Neural progenitor cell (in vitro differentiated cells): ENCODE measurements around the gene GTF3C2. TPM values are rescaled to one million over a fixed set of nuclear protein-coding genes. Genes with fewer than 3 reads are reported as not detected.

ENCODE experiments used
- DNase-seq: peaks from one replicate; pipeline ENCODE4 v3.0.0-alpha.2; 2016; ENCODE audit warnings: low spot score
- H2AFZ ChIP-seq: fragments of 200-600 bp; sonication (generic); replicated peaks from 2 replicates; pipeline ENCODE4 v1.6.1; 2016; ENCODE audit warnings: antibody characterized with exemption
- H3F3A ChIP-seq: fragments of 200-600 bp; sonication (generic); 2 replicates; pipeline ENCODE4 v1.6.1; 2016; ENCODE audit warnings: antibody characterized with exemption, low read depth
- H3K27ac ChIP-seq: fragments of 200-600 bp; sonication (generic); 2 replicates; pipeline ENCODE4 v1.5.1; 2016; ENCODE audit warnings: mild to moderate bottlenecking
- H3K27me3 ChIP-seq: fragments of 200-600 bp; sonication (generic); 2 replicates; pipeline ENCODE4 v1.6.1; 2016; ENCODE audit warnings: mild to moderate bottlenecking, moderate library complexity
- H3K36me3 ChIP-seq: fragments of 200-600 bp; sonication (generic); 2 replicates; pipeline ENCODE4 v1.5.1; 2016
- H3K4me1 ChIP-seq: fragments of 200-600 bp; sonication (generic); 2 replicates; pipeline ENCODE4 v1.6.1; 2016; ENCODE audit warnings: mixed run types
- H3K4me2 ChIP-seq: fragments of 200-600 bp; sonication (generic); 2 replicates; pipeline ENCODE4 v1.6.1; 2016
- H3K4me3 ChIP-seq: fragments of 200-600 bp; sonication (generic); 2 replicates; pipeline ENCODE4 v1.5.1; 2016
- H3K79me2 ChIP-seq: fragments of 200-600 bp; sonication (generic); 2 replicates; pipeline ENCODE4 v1.6.1; 2016; ENCODE audit warnings: low read depth
- H3K9ac ChIP-seq: fragments of 200-600 bp; sonication (generic); 2 replicates; pipeline ENCODE4 v1.6.1; 2016
- H3K9me3 ChIP-seq: fragments of 200-600 bp; sonication (generic); 2 replicates; pipeline ENCODE4 v1.5.1; 2016; ENCODE audit warnings: low read depth
- H4K20me1 ChIP-seq: fragments of 200-600 bp; sonication (generic); 2 replicates; pipeline ENCODE4 v1.6.1; 2016; ENCODE audit warnings: low read depth
- H3K27ac Mint-ChIP-seq: 3 replicates; pipeline ENCODE4 v1.8.0; 2021; ENCODE audit warnings: mixed read lengths
- H3K27me3 Mint-ChIP-seq: 2 replicates; pipeline ENCODE4 v1.8.0; 2022; ENCODE audit warnings: low read depth, mild to moderate bottlenecking, inconsistent platforms, moderate library complexity, mixed read lengths; ENCODE audit not compliant: insufficient read depth
- H3K36me3 Mint-ChIP-seq: 3 replicates; pipeline ENCODE4 v1.8.0; 2021; ENCODE audit warnings: mixed read lengths
- H3K4me1 Mint-ChIP-seq: 3 replicates; pipeline ENCODE4 v1.8.0; 2021; ENCODE audit warnings: mixed read lengths
- H3K4me3 Mint-ChIP-seq: 3 replicates; pipeline ENCODE4 v1.8.0; 2021; ENCODE audit warnings: mild to moderate bottlenecking, moderate library complexity, mixed read lengths
- H3K9me3 Mint-ChIP-seq: 3 replicates; pipeline ENCODE4 v1.8.0; 2020; ENCODE audit warnings: mixed read lengths
- EZH2 ChIP-seq: fragments of 200-600 bp; sonication (generic); IDR thresholded peaks from 2 replicates; pipeline ENCODE4 v1.6.1; 2017; ENCODE audit warnings: antibody characterized with exemption, mild to moderate bottlenecking, moderate library complexity
- EZH2phosphoT487 ChIP-seq: fragments of 200-600 bp; sonication (generic); IDR thresholded peaks from 2 replicates; pipeline ENCODE4 v1.6.1; 2017; ENCODE audit warnings: antibody characterized with exemption
- total RNA-seq: library from RNA; depleted of rRNA; stranded (reverse); fragments of >200 nt; gene quantifications from 2 replicates; pipeline ENCODE4 v1.2.3, GENCODE V29; 2015; ENCODE audit warnings: low replicate concordance
- TF ChIP-seq, protein P1 (sequence below): fragments of 200-600 bp; sonication (generic); IDR thresholded peaks from 2 replicates; pipeline ENCODE4 v1.5.1; 2017; ENCODE audit warnings: antibody characterized with exemption, mild to moderate bottlenecking

Gene GTF3C2
- total RNA-seq, 1 donor from 2014 or later = 57.3 TPM

DNA sequence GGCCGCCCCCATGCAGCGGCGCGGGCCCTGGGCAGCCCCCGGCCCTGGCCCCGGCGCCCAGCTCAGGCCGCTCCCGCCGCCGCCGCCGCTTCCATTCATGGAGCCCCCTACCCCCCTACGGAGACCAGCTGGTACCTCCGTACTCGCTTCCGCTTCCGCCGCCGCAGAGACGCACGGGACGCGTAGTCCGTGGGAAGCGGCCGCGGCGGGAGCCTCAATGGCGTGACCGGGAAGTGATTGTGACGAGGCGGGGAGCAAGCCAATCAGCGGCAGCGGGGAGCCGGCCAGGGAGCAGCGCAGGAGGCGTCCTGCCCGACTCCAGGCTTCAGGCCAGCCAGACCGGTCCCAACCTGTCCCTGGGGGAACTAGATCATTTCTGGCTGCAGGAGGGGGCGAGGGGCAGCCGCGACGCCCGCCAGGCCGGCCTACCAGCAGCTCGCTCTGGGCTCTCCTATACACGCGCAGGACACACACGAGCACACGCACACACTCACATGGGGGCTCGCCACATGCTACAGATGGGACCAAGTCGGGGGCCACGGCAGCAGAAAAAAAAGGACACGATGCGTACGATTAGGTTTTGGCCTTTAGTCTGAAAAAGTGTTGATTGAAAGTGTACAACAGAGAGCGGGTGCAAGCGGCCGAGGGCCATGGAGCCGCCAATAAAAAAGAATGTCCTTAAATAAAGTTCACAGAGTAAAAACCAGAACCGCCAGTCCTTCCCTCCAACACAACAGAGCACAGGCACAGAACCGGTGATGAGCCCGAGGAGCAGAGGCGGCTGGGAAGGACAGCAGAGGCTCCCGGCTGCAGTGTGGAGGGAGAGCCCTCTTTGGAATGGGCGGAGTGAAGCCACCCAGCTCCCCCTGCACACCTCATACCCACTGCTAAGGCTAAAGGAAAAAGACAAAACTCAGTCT lies 24.3 kb upstream of the GTF3C2 start, which contains the start of gene ZNF513:
Gene ZNF513 (minus strand): TSS at position 109 of the 920 bp plus-strand sequence. CDS start 208 bp downstream, outside the sequence.
- peaks cover 25% of the 10 kb centered on the region for H3K79me2 ChIP-seq
- H3K27me3 Mint-ChIP-seq = peaks cover 14% of the 10 kb centered on the region
- DNase-seq = peak; percentile 98
- peaks cover 30% of the 10 kb centered on the region for H3K36me3 Mint-ChIP-seq
- H3K27ac Mint-ChIP-seq = peak within 1 kb of the TSS; percentile 94
- H3K4me1 Mint-ChIP-seq = peaks cover 24% of the 10 kb centered on the region
- H3K36me3 ChIP-seq = no peaks in the 10 kb centered on the region
- H4K20me1 ChIP-seq = no peaks in the 10 kb centered on the region
- H3K9me3 ChIP-seq = no peaks in the 10 kb centered on the region
- no peaks in the 10 kb centered on the region for H3K9me3 Mint-ChIP-seq
- H3K27ac ChIP-seq = peak within 1 kb of the TSS; percentile 95
- no peak within 1 kb of the TSS for H2AFZ ChIP-seq
- TF ChIP-seq EZH2 = no peak
- TF ChIP-seq, protein P1, sequence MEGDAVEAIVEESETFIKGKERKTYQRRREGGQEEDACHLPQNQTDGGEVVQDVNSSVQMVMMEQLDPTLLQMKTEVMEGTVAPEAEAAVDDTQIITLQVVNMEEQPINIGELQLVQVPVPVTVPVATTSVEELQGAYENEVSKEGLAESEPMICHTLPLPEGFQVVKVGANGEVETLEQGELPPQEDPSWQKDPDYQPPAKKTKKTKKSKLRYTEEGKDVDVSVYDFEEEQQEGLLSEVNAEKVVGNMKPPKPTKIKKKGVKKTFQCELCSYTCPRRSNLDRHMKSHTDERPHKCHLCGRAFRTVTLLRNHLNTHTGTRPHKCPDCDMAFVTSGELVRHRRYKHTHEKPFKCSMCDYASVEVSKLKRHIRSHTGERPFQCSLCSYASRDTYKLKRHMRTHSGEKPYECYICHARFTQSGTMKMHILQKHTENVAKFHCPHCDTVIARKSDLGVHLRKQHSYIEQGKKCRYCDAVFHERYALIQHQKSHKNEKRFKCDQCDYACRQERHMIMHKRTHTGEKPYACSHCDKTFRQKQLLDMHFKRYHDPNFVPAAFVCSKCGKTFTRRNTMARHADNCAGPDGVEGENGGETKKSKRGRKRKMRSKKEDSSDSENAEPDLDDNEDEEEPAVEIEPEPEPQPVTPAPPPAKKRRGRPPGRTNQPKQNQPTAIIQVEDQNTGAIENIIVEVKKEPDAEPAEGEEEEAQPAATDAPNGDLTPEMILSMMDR = no peak
- no peaks in the 10 kb centered on the region for H3K27me3 ChIP-seq
- H3K4me3 ChIP-seq = peak within 1 kb of the TSS; percentile 61
- H3K4me1 ChIP-seq = peaks cover 8% of the 10 kb centered on the region
- peak within 1 kb of the TSS; percentile 84 for H3K4me2 ChIP-seq
- H3F3A ChIP-seq = peaks cover 47% of the 10 kb centered on the region
- H3K9ac ChIP-seq = peak within 1 kb of the TSS; percentile 47
- peak within 1 kb of the TSS; percentile 96 for H3K4me3 Mint-ChIP-seq

DNA sequence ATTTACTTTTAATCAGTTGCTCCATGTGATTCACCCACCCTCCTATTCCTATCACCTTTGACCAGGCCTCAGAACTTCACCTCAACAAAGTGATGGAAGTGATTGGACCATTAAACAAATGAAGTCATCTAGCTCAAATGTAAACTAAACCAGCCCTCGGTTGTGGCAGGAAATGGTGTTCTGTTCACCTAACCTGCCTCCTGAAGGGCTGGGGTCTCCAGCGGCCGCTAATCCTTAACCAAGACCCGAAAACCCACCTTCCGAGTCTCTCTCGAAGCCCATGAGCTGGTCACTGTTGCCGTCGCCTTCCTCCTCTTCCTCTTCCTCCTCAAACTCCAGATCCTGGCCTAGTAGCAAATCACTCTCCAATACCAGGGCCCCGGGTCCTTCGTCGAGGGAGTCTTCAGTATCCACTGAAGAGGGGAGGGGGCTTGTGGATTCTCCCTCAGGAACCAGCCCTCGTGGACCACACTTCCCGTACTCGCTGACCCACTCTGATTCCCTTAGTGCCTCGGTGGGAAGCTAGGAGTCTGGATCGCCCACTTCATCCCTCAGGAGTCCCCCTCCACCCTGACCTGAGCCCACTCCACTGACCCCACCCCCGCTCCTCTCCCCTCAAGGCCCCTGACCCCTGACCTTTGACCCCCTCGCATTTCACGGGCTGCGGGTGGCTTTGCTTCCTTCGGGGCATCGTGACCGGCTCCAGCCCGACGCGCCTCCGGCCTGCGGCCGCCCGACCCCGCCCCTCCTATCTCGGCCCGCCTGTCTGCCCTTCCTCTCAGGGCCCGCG lies 23.5 kb upstream of the GTF3C2 start:
- Histone ChIP-seq H3K79me2 (peaks cover 23% of the 10 kb centered on the region), H3K36me3 (no peaks in the 10 kb centered on the region), H3K4me1 (peaks cover 8% of the 10 kb centered on the region), H3K9ac (peak overlapping the region; percentile 47), H4K20me1 (no peaks in the 10 kb centered on the region), H3K4me3 (peak overlapping the region; percentile 61), H3K4me2 (peak overlapping the region; percentile 84), H3K27me3 (no peaks in the 10 kb centered on the region), H3K27ac (peak overlapping the region; percentile 95), H3F3A (peaks cover 47% of the 10 kb centered on the region), H2AFZ (no peak overlapping the region), H3K9me3 (no peaks in the 10 kb centered on the region)
- Mint-ChIP-seq H3K4me3 (peak overlapping the region; percentile 96), H3K36me3 (peaks cover 26% of the 10 kb centered on the region), H3K4me1 (peaks cover 24% of the 10 kb centered on the region), H3K9me3 (no peaks in the 10 kb centered on the region), H3K27ac (peak overlapping the region; percentile 94), H3K27me3 (peaks cover 14% of the 10 kb centered on the region)
- TF ChIP-seq, protein P1 = no peak
- no peak for TF ChIP-seq EZH2
- no peak for TF ChIP-seq EZH2phosphoT487
- DNase-seq = no peak

DNA sequence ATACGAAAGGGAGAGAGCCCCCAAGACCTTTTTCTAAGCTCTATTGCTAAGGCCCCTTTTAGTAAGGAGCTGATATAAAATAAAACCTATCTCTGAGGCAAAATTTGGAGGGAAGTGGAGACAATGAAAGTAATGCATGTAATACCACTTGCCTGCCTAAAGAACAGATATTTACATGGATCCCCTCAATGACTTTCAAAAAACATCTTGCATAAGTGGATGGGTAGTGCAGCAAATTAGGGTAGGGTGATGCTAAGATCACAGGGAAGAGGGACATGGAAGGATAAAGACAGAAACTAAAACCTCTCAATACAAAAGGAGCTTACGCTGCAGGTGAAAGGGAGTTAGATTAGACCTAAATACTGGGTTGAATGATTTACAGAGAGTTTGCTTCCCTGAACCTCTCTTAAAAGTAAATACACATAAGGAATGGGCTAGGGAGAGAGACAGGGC lies 22.8 kb upstream of the GTF3C2 start:
- Histone ChIP-seq H3K9ac (peak overlapping the region; percentile 47), H3K4me1 (peaks cover 8% of the 10 kb centered on the region), H2AFZ (no peak overlapping the region), H3K4me2 (peak overlapping the region; percentile 84), H3K27ac (peak overlapping the region; percentile 95), H3K9me3 (no peaks in the 10 kb centered on the region), H3K36me3 (no peaks in the 10 kb centered on the region), H3K4me3 (peak overlapping the region; percentile 61), H4K20me1 (no peaks in the 10 kb centered on the region), H3K27me3 (no peaks in the 10 kb centered on the region), H3K79me2 (peaks cover 23% of the 10 kb centered on the region), H3F3A (peaks cover 47% of the 10 kb centered on the region)
- no peaks in the 10 kb centered on the region for H3K9me3 Mint-ChIP-seq
- H3K27me3 Mint-ChIP-seq = peaks cover 14% of the 10 kb centered on the region
- peak overlapping the region; percentile 94 for H3K27ac Mint-ChIP-seq
- DNase-seq = no peak
- TF ChIP-seq EZH2 (no peak), EZH2phosphoT487 (no peak)
- TF ChIP-seq, protein P1 = no peak
- H3K4me3 Mint-ChIP-seq = peak overlapping the region; percentile 96
- peaks cover 24% of the 10 kb centered on the region for H3K4me1 Mint-ChIP-seq
- peaks cover 28% of the 10 kb centered on the region for H3K36me3 Mint-ChIP-seq
